ENCODE measurements around the gene KLHL9.

Gene KLHL9

GRCh38 chr9:21316860-21317259 is 18.3 kb downstream of the KLHL9 start:
- no peaks in the 10 kb centered on the region for H3K9me3 ChIP-seq (ENCODE audit: control insufficient read depth, low read length)
- no peak overlapping the region for H3K9ac ChIP-seq
- no peak overlapping the region for H3K4me3 ChIP-seq (ENCODE audit: low read depth, low read length)
- no peak overlapping the region for H2AFZ ChIP-seq
- TF ChIP-seq, protein P1, sequence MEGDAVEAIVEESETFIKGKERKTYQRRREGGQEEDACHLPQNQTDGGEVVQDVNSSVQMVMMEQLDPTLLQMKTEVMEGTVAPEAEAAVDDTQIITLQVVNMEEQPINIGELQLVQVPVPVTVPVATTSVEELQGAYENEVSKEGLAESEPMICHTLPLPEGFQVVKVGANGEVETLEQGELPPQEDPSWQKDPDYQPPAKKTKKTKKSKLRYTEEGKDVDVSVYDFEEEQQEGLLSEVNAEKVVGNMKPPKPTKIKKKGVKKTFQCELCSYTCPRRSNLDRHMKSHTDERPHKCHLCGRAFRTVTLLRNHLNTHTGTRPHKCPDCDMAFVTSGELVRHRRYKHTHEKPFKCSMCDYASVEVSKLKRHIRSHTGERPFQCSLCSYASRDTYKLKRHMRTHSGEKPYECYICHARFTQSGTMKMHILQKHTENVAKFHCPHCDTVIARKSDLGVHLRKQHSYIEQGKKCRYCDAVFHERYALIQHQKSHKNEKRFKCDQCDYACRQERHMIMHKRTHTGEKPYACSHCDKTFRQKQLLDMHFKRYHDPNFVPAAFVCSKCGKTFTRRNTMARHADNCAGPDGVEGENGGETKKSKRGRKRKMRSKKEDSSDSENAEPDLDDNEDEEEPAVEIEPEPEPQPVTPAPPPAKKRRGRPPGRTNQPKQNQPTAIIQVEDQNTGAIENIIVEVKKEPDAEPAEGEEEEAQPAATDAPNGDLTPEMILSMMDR (IDR thresholded peaks at IDR 0.05) = no peak
- no peak overlapping the region for H3K4me2 ChIP-seq (ENCODE audit: low read length)
- H3K27me3 ChIP-seq (ENCODE audit: control insufficient read depth, insufficient read depth, low read length) = no peaks in the 10 kb centered on the region
- no peaks in the 10 kb centered on the region for H3K79me2 ChIP-seq
- H3K27ac ChIP-seq = no peak overlapping the region
- H3K36me3 ChIP-seq (ENCODE audit: control insufficient read depth, insufficient read depth, low read length) = no peaks in the 10 kb centered on the region
- no peaks in the 10 kb centered on the region for H3K4me1 ChIP-seq

GRCh38 chr9:21316032-21316842 is 19.0 kb downstream of the KLHL9 start:
- H2AFZ ChIP-seq = no peak overlapping the region
- no peak overlapping the region for H3K4me2 ChIP-seq (ENCODE audit: low read length)
- H3K36me3 ChIP-seq (ENCODE audit: control insufficient read depth, insufficient read depth, low read length) = no peaks in the 10 kb centered on the region
- no peaks in the 10 kb centered on the region for H3K79me2 ChIP-seq
- H3K9ac ChIP-seq = no peak overlapping the region
- no peak overlapping the region for H3K4me3 ChIP-seq (ENCODE audit: low read depth, low read length)
- no peaks in the 10 kb centered on the region for H3K9me3 ChIP-seq (ENCODE audit: control insufficient read depth, low read length)
- H3K4me1 ChIP-seq = no peaks in the 10 kb centered on the region
- H3K27me3 ChIP-seq (ENCODE audit: control insufficient read depth, insufficient read depth, low read length) = no peaks in the 10 kb centered on the region
- no peak overlapping the region for H3K27ac ChIP-seq
- TF ChIP-seq, protein P1 (IDR thresholded peaks at IDR 0.05) = no peak

DNA sequence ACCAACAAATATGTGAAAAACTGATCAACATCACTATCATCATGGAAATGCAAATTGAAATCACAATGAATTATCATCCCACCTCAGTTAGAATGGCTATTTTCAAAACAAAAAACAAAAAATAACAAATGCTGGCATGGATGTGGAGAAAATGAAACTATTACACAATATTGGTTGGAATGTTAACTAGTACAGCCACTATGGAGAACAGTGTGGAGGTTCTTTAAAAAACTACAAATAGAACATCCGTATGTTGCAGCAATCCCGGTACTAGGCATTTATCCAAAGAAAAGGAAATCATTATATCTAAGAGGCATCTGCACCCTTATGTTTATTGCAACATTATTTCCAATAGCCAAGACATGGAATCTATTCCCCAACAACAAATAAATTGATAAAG is 21.1 kb downstream of the KLHL9 start:
- H3K9me3 ChIP-seq (ENCODE audit: control insufficient read depth, low read length) = no peaks in the 10 kb centered on the region
- H3K4me1 ChIP-seq = no peaks in the 10 kb centered on the region
- H2AFZ ChIP-seq = no peak overlapping the region
- H3K27me3 ChIP-seq (ENCODE audit: control insufficient read depth, insufficient read depth, low read length) = no peaks in the 10 kb centered on the region
- H3K27ac ChIP-seq = no peak overlapping the region
- H3K9ac ChIP-seq = no peak overlapping the region
- H3K4me2 ChIP-seq (ENCODE audit: low read length) = no peak overlapping the region
- no peak overlapping the region for H3K4me3 ChIP-seq (ENCODE audit: low read depth, low read length)
- no peaks in the 10 kb centered on the region for H3K79me2 ChIP-seq
- TF ChIP-seq, protein P1 (IDR thresholded peaks at IDR 0.05) = no peak
- no peaks in the 10 kb centered on the region for H3K36me3 ChIP-seq (ENCODE audit: control insufficient read depth, insufficient read depth, low read length)

DNA sequence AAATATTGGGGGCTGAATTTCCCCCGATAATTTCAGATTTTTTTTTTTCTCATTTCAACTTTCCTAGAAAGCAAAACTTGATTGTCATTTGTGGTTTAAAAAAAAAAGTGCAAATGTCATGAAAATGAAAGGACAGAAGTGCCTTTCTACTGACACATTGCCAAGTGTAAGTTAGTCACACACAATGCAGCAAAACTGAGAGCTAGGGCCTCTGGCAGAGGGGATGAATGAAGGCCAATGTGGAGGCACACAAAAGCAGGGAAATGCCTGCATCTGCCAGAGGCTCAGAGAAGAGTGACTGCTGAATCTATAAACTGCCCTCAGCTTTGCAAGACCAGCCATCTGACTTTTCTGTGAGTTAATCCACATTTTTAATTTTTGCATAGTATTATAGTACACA is 23.3 kb downstream of the KLHL9 start:
- H3K27me3 ChIP-seq (ENCODE audit: control insufficient read depth, insufficient read depth, low read length) = no peaks in the 10 kb centered on the region

More for the DNA sequence above, 23.3 kb downstream of the KLHL9 start:
- Histone ChIP-seq H3K79me2 (no peaks in the 10 kb centered on the region), H3K9ac (no peak overlapping the region), H3K4me1 (no peaks in the 10 kb centered on the region), H2AFZ (no peak overlapping the region), H3K9me3 (ENCODE audit: control insufficient read depth, low read length) (no peaks in the 10 kb centered on the region), H3K4me2 (ENCODE audit: low read length) (no peak overlapping the region), H3K36me3 (ENCODE audit: control insufficient read depth, insufficient read depth, low read length) (no peaks in the 10 kb centered on the region), H3K27ac (no peak overlapping the region), H3K4me3 (ENCODE audit: low read depth, low read length) (no peak overlapping the region)
- TF ChIP-seq, protein P1 (IDR thresholded peaks at IDR 0.05) = no peak
